Measurements from ENCODE around the gene MOB4.

GRCh38 chr2:197601726-197602125 is 85.9 kb downstream of the MOB4 start:
- no peak for TF ChIP-seq TAF1 (IDR thresholded peaks at IDR 0.05; ENCODE audit: borderline replicate concordance, insufficient read depth, low read length)
- TF ChIP-seq POLR2AphosphoS5 (IDR thresholded peaks at IDR 0.05; ENCODE audit: low read depth, low read length) = no peak
